H9 (cell line): ENCODE results near the gene TMIGD3. TPM values are rescaled to one million over a fixed set of nuclear protein-coding genes. Genes with fewer than 3 reads are reported as not detected.

ENCODE experiments used
- DNase-seq: peaks from one replicate; pipeline ENCODE4 v3.0.0-alpha.2; 2017
- H2AFZ ChIP-seq: one replicate; pipeline ENCODE4 v1.6.1; 2013; ENCODE audit warnings: mild to moderate bottlenecking, low read length, control low read depth, moderate library complexity
- H2AK5ac ChIP-seq: 2 replicates; pipeline ENCODE4 v1.6.1; 2013; ENCODE audit warnings: low read length, control low read depth, mixed read lengths; ENCODE audit not compliant: insufficient read length
- H2BK120ac ChIP-seq: one replicate; pipeline ENCODE4 v1.6.1; 2013; ENCODE audit warnings: low read depth, mild to moderate bottlenecking, low read length, control low read depth, inconsistent platforms; ENCODE audit not compliant: poor library complexity, severe bottlenecking
- H2BK12ac ChIP-seq: 2 replicates; pipeline ENCODE4 v1.6.1; 2013; ENCODE audit warnings: low read length, control low read depth, mixed read lengths, low read depth; ENCODE audit not compliant: insufficient read length
- H2BK15ac ChIP-seq: 2 replicates; pipeline ENCODE4 v1.6.1; 2013; ENCODE audit warnings: low read depth, low read length, control low read depth
- H2BK20ac ChIP-seq: one replicate; pipeline ENCODE4 v1.6.1; 2013; ENCODE audit warnings: low read depth, mild to moderate bottlenecking, low read length, control low read depth, inconsistent platforms; ENCODE audit not compliant: poor library complexity, severe bottlenecking
- H2BK5ac ChIP-seq: 2 replicates; pipeline ENCODE4 v1.6.1; 2013; ENCODE audit warnings: low read length, control low read depth, mixed read lengths; ENCODE audit not compliant: insufficient read length
- H3K14ac ChIP-seq: 2 replicates; pipeline ENCODE4 v1.6.1; 2013; ENCODE audit warnings: low read length, control low read depth; ENCODE audit not compliant: insufficient read depth
- H3K18ac ChIP-seq: 2 replicates; pipeline ENCODE4 v1.6.1; 2013; ENCODE audit warnings: low read depth, mild to moderate bottlenecking, mixed read lengths, low read length, control low read depth; ENCODE audit not compliant: insufficient read length
- H3K23ac ChIP-seq: 2 replicates; pipeline ENCODE4 v1.6.1; 2013; ENCODE audit warnings: low read length, control low read depth, mixed read lengths, low read depth; ENCODE audit not compliant: insufficient read length
- H3K23me2 ChIP-seq: 2 replicates; pipeline ENCODE4 v1.6.1; 2013; ENCODE audit warnings: low read depth, mild to moderate bottlenecking, mixed read lengths, low read length, control low read depth; ENCODE audit not compliant: insufficient read length, poor library complexity, severe bottlenecking
- H3K27ac ChIP-seq: 2 replicates; pipeline ENCODE4 v1.5.1; 2013; ENCODE audit warnings: low read length, control low read depth, mixed read lengths, low read depth; ENCODE audit not compliant: insufficient read length
- H3K27me3 ChIP-seq: 2 replicates; pipeline ENCODE4 v1.6.1; 2013; ENCODE audit warnings: low read length, control low read depth, inconsistent platforms; ENCODE audit not compliant: insufficient read depth
- H3K4ac ChIP-seq: 2 replicates; pipeline ENCODE4 v1.6.1; 2013; ENCODE audit warnings: low read depth, mild to moderate bottlenecking, control low read depth, inconsistent platforms, low read length, moderate library complexity
- H3K4me1 ChIP-seq: 2 replicates; pipeline ENCODE4 v1.6.1; 2013; ENCODE audit warnings: low read length, control low read depth, inconsistent platforms; ENCODE audit not compliant: insufficient read depth
- H3K4me2 ChIP-seq: 2 replicates; pipeline ENCODE4 v1.6.1; 2013; ENCODE audit warnings: low read length, control low read depth, mixed read lengths; ENCODE audit not compliant: insufficient read length, insufficient read depth
- H3K56ac ChIP-seq: 2 replicates; pipeline ENCODE4 v1.6.1; 2013; ENCODE audit warnings: low read depth, mild to moderate bottlenecking, mixed read lengths, low read length, control low read depth; ENCODE audit not compliant: insufficient read length
- H3K79me1 ChIP-seq: 2 replicates; pipeline ENCODE4 v1.6.1; 2013; ENCODE audit warnings: low read depth, mild to moderate bottlenecking, moderate library complexity, low read length, control low read depth, inconsistent platforms; ENCODE audit not compliant: insufficient read depth, poor library complexity, severe bottlenecking
- H3K79me2 ChIP-seq: 2 replicates; pipeline ENCODE4 v1.6.1; 2013; ENCODE audit warnings: low read length, control low read depth, inconsistent platforms; ENCODE audit not compliant: insufficient read depth
- H3K9ac ChIP-seq: 2 replicates; pipeline ENCODE4 v1.6.1; 2013; ENCODE audit warnings: low read length, control low read depth, mixed read lengths; ENCODE audit not compliant: insufficient read length; ENCODE audit errors: extremely low read depth
- H3K9me3 ChIP-seq: one replicate; pipeline ENCODE4 v1.6.1; 2013; ENCODE audit warnings: low read depth, low read length, inconsistent platforms; ENCODE audit not compliant: control insufficient read depth
- H3T11ph ChIP-seq: one replicate; pipeline ENCODE4 v1.6.1; 2013; ENCODE audit warnings: mild to moderate bottlenecking, low read length, control low read depth, inconsistent platforms
- H4K20me1 ChIP-seq: one replicate; pipeline ENCODE4 v1.6.1; 2013; ENCODE audit not compliant: control insufficient read depth, insufficient read length, insufficient read depth
- H4K5ac ChIP-seq: 2 replicates; pipeline ENCODE4 v1.6.1; 2013; ENCODE audit warnings: low read depth, mild to moderate bottlenecking, mixed read lengths, low read length, control low read depth; ENCODE audit not compliant: insufficient read length
- H4K8ac ChIP-seq: replicated peaks from 2 replicates; pipeline ENCODE4 v1.6.1; 2013; ENCODE audit warnings: low read length, control low read depth, mixed read lengths, low read depth; ENCODE audit not compliant: insufficient read length
- H4K91ac ChIP-seq: 2 replicates; pipeline ENCODE4 v1.6.1; 2013; ENCODE audit warnings: low read depth, mild to moderate bottlenecking, moderate library complexity, mixed read lengths, low read length, control low read depth; ENCODE audit not compliant: insufficient read length
- H3K27ac Mint-ChIP-seq, 3 experiments: 2 replicates in 2 of 3; 3 replicates in 1 of 3; pipeline ENCODE4 v1.8.0; 2020 to 2021; ENCODE audit warnings: mixed read lengths in 3 of 3, mild to moderate bottlenecking in 1 of 3, moderate library complexity in 1 of 3
- H3K27me3 Mint-ChIP-seq: 2 replicates; pipeline ENCODE4 v1.8.0; 2021; ENCODE audit warnings: low read depth, mild to moderate bottlenecking, moderate library complexity, mixed read lengths
- H3K36me3 Mint-ChIP-seq, 3 experiments: 2 replicates in 2 of 3; 3 replicates in 1 of 3; pipeline ENCODE4 v1.8.0; 2020 to 2021; ENCODE audit warnings: low read depth in 3 of 3, mixed read lengths in 3 of 3; ENCODE audit not compliant: insufficient read depth in 1 of 3
- H3K4me1 Mint-ChIP-seq, 2 experiments: 2 replicates each; pipeline ENCODE4 v1.8.0; 2020; ENCODE audit warnings: mixed read lengths in 2 of 2
- H3K4me3 Mint-ChIP-seq, 2 experiments: 2 replicates in 1 of 2; 3 replicates in 1 of 2; pipeline ENCODE4 v1.8.0; 2020 to 2021; ENCODE audit warnings: mild to moderate bottlenecking in 2 of 2, mixed read lengths in 2 of 2, moderate library complexity in 1 of 2
- H3K9me3 Mint-ChIP-seq, 2 experiments: 2 replicates in 1 of 2; 3 replicates in 1 of 2; pipeline ENCODE4 v1.8.0; 2020; ENCODE audit warnings: mild to moderate bottlenecking in 2 of 2, mixed read lengths in 2 of 2, moderate library complexity in 1 of 2
- CTCF ChIP-seq: fragments of 200-600 bp; sonication (generic); conservative IDR thresholded peaks from 3 replicates; pipeline ENCODE4 v1.8.0; 2021; ENCODE audit warnings: antibody characterized with exemption, mild to moderate bottlenecking
- WGBS: extraction: QIAGEN DNeasy Blood & Tissue Kit; methylation state at CpG from one replicate; pipeline ENCODE4 v1.1.7; 2013; ENCODE audit warnings: missing lambda C conversion rate, low lambda C conversion rate, mixed read lengths; ENCODE audit not compliant: insufficient read length; ENCODE audit errors: extremely low coverage; 5-methylcytosine and 5-hydroxymethylcytosine counted together
- total RNA-seq: library from RNA; stranded (reverse); gene quantifications from 2 replicates; pipeline ENCODE4 v1.2.1, GENCODE V29; 2021

The TMIGD3 gene
- total RNA-seq, 1 experiment from 2014 or later, result not detected

- no peak for TF ChIP-seq CTCF
- no peak overlapping the region for H3K9ac ChIP-seq
- H3K27me3 Mint-ChIP-seq, result no peaks in the 10 kb centered on the region
- H2BK20ac ChIP-seq, result no peak overlapping the region
- no peak overlapping the region for H2BK12ac ChIP-seq
- no peak overlapping the region for H3K18ac ChIP-seq
- no peak overlapping the region for H4K91ac ChIP-seq
- H4K20me1 ChIP-seq, result no peaks in the 10 kb centered on the region
- no peaks in the 10 kb centered on the region for H3K27me3 ChIP-seq
- H3K4me3 Mint-ChIP-seq, result no peak overlapping the region
- no peak overlapping the region for H2BK5ac ChIP-seq
- H3K27ac Mint-ChIP-seq, result no peak overlapping the region
- no peak overlapping the region for H3K56ac ChIP-seq
- H3K4me1 Mint-ChIP-seq, result no peaks in the 10 kb centered on the region
- H2BK15ac ChIP-seq, result no peak overlapping the region
- H3T11ph ChIP-seq, result no peak overlapping the region
- no peaks in the 10 kb centered on the region for H3K9me3 Mint-ChIP-seq
- no peak overlapping the region for H3K4ac ChIP-seq
- H3K4me2 ChIP-seq, result no peak overlapping the region
- DNase-seq, result no peak
- H3K9me3 ChIP-seq, result no peaks in the 10 kb centered on the region
- H3K79me1 ChIP-seq, result no peaks in the 10 kb centered on the region
- no CpG with 5 or more reads among the region's 3 CpGs for WGBS
- H2AK5ac ChIP-seq, result no peak overlapping the region
- no peak overlapping the region for H2BK120ac ChIP-seq
- H4K5ac ChIP-seq, result no peak overlapping the region
- no peaks in the 10 kb centered on the region for H3K79me2 ChIP-seq
- H3K4me1 ChIP-seq, result no peaks in the 10 kb centered on the region
- no peak overlapping the region for H3K27ac ChIP-seq
- no peak overlapping the region for H4K8ac ChIP-seq
- no peak overlapping the region for H3K14ac ChIP-seq
- H3K23me2 ChIP-seq, result no peaks in the 10 kb centered on the region
- H2AFZ ChIP-seq, result no peak overlapping the region
- no peak overlapping the region for H3K23ac ChIP-seq
- H3K36me3 Mint-ChIP-seq, result no peaks in the 10 kb centered on the region
Measured at GRCh38 chr1:111483166-111483565, 20.3 kb downstream of the TMIGD3 start.
